ENCODE data around the gene PLCE1. TPM values are rescaled to one million over a fixed set of nuclear protein-coding genes. Genes with fewer than 3 reads are reported as not detected.
A peak's percentile ranks its signal among the peaks of the same experiment; 100 is the strongest.

Gene PLCE1
- total RNA-seq, 2 donors from 2014 or later = 42.4 to 45.5 TPM

DNA sequence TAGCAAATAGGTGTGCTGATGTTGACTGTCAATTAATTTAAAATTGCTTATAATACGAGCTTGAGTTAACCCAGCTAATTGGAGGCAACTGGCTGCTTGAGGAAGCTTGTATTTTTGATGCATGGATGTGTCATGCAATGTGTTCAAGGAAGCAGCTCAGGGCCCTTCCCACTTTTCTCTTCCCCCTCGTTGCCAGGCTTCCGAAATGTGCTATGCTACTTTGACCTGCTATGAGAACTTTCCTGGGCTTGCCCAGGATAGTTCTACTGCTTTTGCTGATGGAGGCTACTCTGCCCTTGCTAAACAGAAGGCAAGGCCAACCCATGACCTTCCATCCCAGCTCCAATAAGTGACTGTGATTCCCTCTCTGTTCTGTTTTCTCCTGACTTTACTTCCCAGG, 24.4 kb downstream of the PLCE1 start:
- Histone ChIP-seq H3K27me3 (no peaks in the 10 kb centered on the region), H3K36me3 (no peaks in the 10 kb centered on the region), H3K9me3 (no peaks in the 10 kb centered on the region), H3K9ac (ENCODE audit: low read depth in 2 of 2, low read length in 2 of 2) (no peak overlapping the region), H3K4me3 (no peak overlapping the region), H3K4me1 (no peaks in the 10 kb centered on the region), H3K27ac (no peak overlapping the region)
- TF ChIP-seq, protein P1, sequence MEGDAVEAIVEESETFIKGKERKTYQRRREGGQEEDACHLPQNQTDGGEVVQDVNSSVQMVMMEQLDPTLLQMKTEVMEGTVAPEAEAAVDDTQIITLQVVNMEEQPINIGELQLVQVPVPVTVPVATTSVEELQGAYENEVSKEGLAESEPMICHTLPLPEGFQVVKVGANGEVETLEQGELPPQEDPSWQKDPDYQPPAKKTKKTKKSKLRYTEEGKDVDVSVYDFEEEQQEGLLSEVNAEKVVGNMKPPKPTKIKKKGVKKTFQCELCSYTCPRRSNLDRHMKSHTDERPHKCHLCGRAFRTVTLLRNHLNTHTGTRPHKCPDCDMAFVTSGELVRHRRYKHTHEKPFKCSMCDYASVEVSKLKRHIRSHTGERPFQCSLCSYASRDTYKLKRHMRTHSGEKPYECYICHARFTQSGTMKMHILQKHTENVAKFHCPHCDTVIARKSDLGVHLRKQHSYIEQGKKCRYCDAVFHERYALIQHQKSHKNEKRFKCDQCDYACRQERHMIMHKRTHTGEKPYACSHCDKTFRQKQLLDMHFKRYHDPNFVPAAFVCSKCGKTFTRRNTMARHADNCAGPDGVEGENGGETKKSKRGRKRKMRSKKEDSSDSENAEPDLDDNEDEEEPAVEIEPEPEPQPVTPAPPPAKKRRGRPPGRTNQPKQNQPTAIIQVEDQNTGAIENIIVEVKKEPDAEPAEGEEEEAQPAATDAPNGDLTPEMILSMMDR (IDR thresholded peaks at IDR 0.05) = no peak
- intact Hi-C loops (cut with DNase I) = no loop called here
- no peak for DNase-seq

DNA sequence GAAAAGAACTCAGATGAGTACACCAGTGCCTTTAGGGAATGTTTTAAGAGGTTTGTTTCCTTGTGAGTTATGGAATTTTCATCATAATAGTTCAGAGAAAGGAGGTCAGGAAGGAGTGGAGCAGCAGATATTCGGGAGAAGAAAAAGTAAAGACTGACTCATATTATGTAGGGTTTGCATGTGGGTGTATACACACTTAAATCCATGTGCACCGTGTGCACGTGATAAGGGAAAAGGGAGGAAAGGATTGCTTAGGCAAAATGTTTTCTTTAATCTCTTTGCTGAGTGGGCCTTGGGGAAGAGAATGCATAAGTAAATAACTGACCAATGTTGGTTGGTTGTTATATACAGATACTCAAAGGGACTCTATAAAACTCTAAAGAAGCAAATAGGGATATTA, 30.2 kb downstream of the PLCE1 start:
- Histone ChIP-seq H3K9ac (ENCODE audit: low read depth in 2 of 2, low read length in 2 of 2) (no peak overlapping the region), H3K27me3 (no peaks in the 10 kb centered on the region), H3K27ac (no peak overlapping the region), H3K36me3 (no peaks in the 10 kb centered on the region), H3K4me3 (no peak overlapping the region), H3K4me1 (no peaks in the 10 kb centered on the region), H3K9me3 (no peaks in the 10 kb centered on the region)
- TF ChIP-seq, protein P1 (IDR thresholded peaks at IDR 0.05) = no peak
- intact Hi-C loops (cut with DNase I) = no loop called here
- no peak for DNase-seq

DNA sequence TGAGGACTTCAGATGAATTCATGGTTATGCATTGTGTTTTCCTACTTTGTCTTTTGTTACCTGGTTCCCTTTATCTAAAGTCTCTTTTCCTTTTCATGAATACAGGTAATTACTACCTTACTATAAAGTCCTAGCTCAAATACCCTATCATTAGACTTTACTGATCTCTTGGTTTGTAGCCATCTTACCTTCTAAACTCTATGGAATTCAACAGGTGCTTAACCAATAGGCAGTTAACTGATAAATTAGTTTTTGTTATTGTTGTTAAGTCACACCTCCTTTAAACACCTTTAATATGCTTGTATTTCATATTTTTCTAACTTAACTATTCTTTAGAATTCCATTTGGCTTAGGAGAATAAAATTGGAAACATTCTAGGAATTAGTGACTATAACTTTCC, 30.7 kb downstream of the PLCE1 start:
- Histone ChIP-seq H3K9me3 (no peaks in the 10 kb centered on the region), H3K27ac (no peak overlapping the region), H3K4me1 (no peaks in the 10 kb centered on the region), H3K27me3 (no peaks in the 10 kb centered on the region), H3K4me3 (no peak overlapping the region), H3K36me3 (no peaks in the 10 kb centered on the region), H3K9ac (ENCODE audit: low read depth in 2 of 2, low read length in 2 of 2) (no peak overlapping the region)
- no peak for DNase-seq
- intact Hi-C loops (cut with DNase I) = no loop called here
- TF ChIP-seq, protein P1 (IDR thresholded peaks at IDR 0.05) = no peak

DNA sequence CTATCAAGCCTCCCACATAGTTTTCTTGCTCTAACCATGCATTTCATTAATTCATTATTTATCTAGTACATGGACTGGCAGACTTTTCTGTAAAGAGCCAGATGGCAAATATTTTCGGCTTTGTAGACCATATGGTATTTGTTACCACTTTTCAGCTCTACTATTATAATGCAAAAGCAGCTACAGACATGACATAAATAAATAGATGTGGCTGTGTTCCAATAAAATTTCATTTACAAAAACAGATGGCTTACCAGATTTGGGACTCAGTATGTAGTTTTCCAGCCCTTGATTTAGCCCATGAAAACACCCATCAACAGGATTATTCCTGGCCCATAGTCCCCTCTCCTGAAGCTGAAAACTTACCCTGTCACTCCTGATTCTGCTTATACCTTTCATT, 32.1 kb downstream of the PLCE1 start:
- intact Hi-C loops (cut with DNase I) = no loop called here
- H3K4me1 ChIP-seq = no peaks in the 10 kb centered on the region

DNA sequence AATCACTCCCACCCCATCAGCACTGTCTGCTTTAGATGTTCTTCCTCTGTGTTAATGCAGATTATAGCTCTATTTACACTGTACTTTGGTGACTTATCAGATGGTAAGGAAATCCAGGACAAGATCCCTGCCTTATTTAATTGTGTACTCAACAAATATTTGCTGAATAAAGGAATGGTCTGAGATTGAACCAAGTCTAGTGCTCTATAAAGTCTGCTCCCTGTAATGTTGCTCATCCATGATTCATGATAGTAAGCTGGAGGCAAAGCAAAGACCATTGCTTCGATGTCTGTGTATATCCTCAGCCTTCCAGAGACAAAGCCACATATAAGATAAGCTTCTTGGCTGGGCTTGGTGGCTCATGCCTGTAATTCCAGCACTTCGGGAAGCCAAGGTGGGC, 33.5 kb downstream of the PLCE1 start:
- H3K4me3 ChIP-seq = no peak overlapping the region
- no peaks in the 10 kb centered on the region for H3K9me3 ChIP-seq
- H3K27me3 ChIP-seq = no peaks in the 10 kb centered on the region
- TF ChIP-seq, protein P1 (IDR thresholded peaks at IDR 0.05) = no peak
- no peak overlapping the region for H3K9ac ChIP-seq (ENCODE audit: low read depth in 2 of 2, low read length in 2 of 2)
- no peaks in the 10 kb centered on the region for H3K36me3 ChIP-seq
- intact Hi-C loops (cut with DNase I) = no loop called here
- peak overlapping the region; percentile 30 for H3K27ac ChIP-seq
- H3K4me1 ChIP-seq = no peaks in the 10 kb centered on the region
- DNase-seq = no peak

More for the DNA sequence above, 32.1 kb downstream of the PLCE1 start:
- Histone ChIP-seq H3K27ac (no peak overlapping the region), H3K4me3 (no peak overlapping the region), H3K9ac (ENCODE audit: low read depth in 2 of 2, low read length in 2 of 2) (no peak overlapping the region), H3K27me3 (no peaks in the 10 kb centered on the region), H3K9me3 (no peaks in the 10 kb centered on the region), H3K36me3 (no peaks in the 10 kb centered on the region)
- no peak for DNase-seq
- TF ChIP-seq, protein P1 (IDR thresholded peaks at IDR 0.05) = no peak

DNA sequence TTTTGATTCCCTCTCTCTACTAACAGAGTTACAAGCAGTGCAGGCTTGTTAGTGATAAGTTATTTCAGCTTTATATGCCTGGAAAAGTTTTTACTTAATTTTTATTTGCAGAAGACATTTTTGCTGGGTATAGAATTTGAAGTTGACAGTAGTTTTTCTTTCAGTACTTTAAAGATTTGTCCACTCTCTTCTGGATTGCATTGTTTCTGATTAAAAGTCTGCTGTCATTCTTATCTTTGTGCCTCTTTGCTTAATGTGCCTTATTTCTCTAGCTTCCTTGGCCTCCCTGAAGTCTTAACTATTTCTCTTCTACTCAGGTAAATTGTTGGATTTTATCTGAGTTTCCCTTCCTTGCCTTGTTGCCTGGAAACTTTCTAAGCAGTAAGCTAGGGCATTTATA, 36.2 kb downstream of the PLCE1 start:
- H3K27ac ChIP-seq = no peak overlapping the region
- no peak overlapping the region for H3K4me3 ChIP-seq
- TF ChIP-seq, protein P1 (IDR thresholded peaks at IDR 0.05) = no peak
- intact Hi-C loops (cut with DNase I) = no loop called here
- H3K36me3 ChIP-seq = no peaks in the 10 kb centered on the region
- no peak overlapping the region for H3K9ac ChIP-seq (ENCODE audit: low read depth in 2 of 2, low read length in 2 of 2)
- DNase-seq = no peak
- no peaks in the 10 kb centered on the region for H3K27me3 ChIP-seq
- no peaks in the 10 kb centered on the region for H3K4me1 ChIP-seq
- H3K9me3 ChIP-seq = no peaks in the 10 kb centered on the region
